ENCODE measurements around the gene MSRB1. TPM values are rescaled to one million over a fixed set of nuclear protein-coding genes. Genes with fewer than 3 reads are reported as not detected.

Gene MSRB1
- total RNA-seq, 1 experiment from 2014 or later: 20.3 TPM

- no peak for TF ChIP-seq CTCF (IDR thresholded peaks at IDR 0.05; ENCODE audit: unreplicated experiment)
- intact Hi-C loops (cut with micrococcal nuclease; ENCODE audit: unreplicated experiment): no loop called here
- no peak for DNase-seq
- no TSS peak for BruUV-seq (replicated peaks)
- Mint-ChIP-seq H3K36me3 (ENCODE audit: insufficient read depth, unreplicated experiment) (no peaks in the 10 kb centered on the region), H3K9me3 (ENCODE audit: low read depth, unreplicated experiment) (no peaks in the 10 kb centered on the region), H3K4me3 (ENCODE audit: low read depth, unreplicated experiment) (no peak overlapping the region), H3K4me1 (ENCODE audit: low read depth, unreplicated experiment) (no peaks in the 10 kb centered on the region), H3K27me3 (ENCODE audit: unreplicated experiment) (peaks cover under 1% of the 10 kb centered on the region), H3K27ac (ENCODE audit: unreplicated experiment) (no peak overlapping the region)
- CTCF ChIA-PET: interaction anchor here (0.7 kb wide), 1 partner anchor 21 kb away, joined by 3 read pairs; no protein-coding TSS in a partner anchor
Measured at GRCh38 chr16:1930338-1930720, 12.7 kb downstream of the MSRB1 start.

- H3K27me3 Mint-ChIP-seq (ENCODE audit: unreplicated experiment): peaks cover 6% of the 10 kb centered on the region
- CTCF ChIA-PET: interaction anchor here (0.6 kb wide), 1 partner anchor 791 kb away, joined by 3 read pairs; no protein-coding TSS in a partner anchor
- BruUV-seq (replicated peaks): no TSS peak
- TF ChIP-seq CTCF (IDR thresholded peaks at IDR 0.05; ENCODE audit: unreplicated experiment): peak; percentile 99
- peak; percentile 99 for DNase-seq
- no peaks in the 10 kb centered on the region for H3K9me3 Mint-ChIP-seq (ENCODE audit: low read depth, unreplicated experiment)
- H3K4me1 Mint-ChIP-seq (ENCODE audit: low read depth, unreplicated experiment): no peaks in the 10 kb centered on the region
- no peak overlapping the region for H3K27ac Mint-ChIP-seq (ENCODE audit: unreplicated experiment)
- H3K4me3 Mint-ChIP-seq (ENCODE audit: low read depth, unreplicated experiment): peak overlapping the region; percentile 28
- no peaks in the 10 kb centered on the region for H3K36me3 Mint-ChIP-seq (ENCODE audit: insufficient read depth, unreplicated experiment)
- intact Hi-C loops (cut with micrococcal nuclease; ENCODE audit: unreplicated experiment): loop anchor here (2.0 kb wide), 1 partner anchor 67 kb away; no protein-coding TSS in a partner anchor
Measured at GRCh38 chr16:1929578-1930337, 13.2 kb downstream of the MSRB1 start.

- TF ChIP-seq CTCF (IDR thresholded peaks at IDR 0.05; ENCODE audit: unreplicated experiment): no peak
- DNase-seq: no peak
- Mint-ChIP-seq H3K4me3 (ENCODE audit: low read depth, unreplicated experiment) (peak overlapping the region; percentile 28), H3K9me3 (ENCODE audit: low read depth, unreplicated experiment) (no peaks in the 10 kb centered on the region), H3K4me1 (ENCODE audit: low read depth, unreplicated experiment) (no peaks in the 10 kb centered on the region), H3K27ac (ENCODE audit: unreplicated experiment) (no peak overlapping the region), H3K36me3 (ENCODE audit: insufficient read depth, unreplicated experiment) (no peaks in the 10 kb centered on the region), H3K27me3 (ENCODE audit: unreplicated experiment) (peaks cover 13% of the 10 kb centered on the region)
- CTCF ChIA-PET: interaction anchor here (0.7 kb wide), 1 partner anchor 107 kb away, joined by 6 read pairs; no protein-coding TSS in a partner anchor
- intact Hi-C loops (cut with micrococcal nuclease; ENCODE audit: unreplicated experiment): loop anchor here (2.0 kb wide), 1 partner anchor 66 kb away; no protein-coding TSS in a partner anchor
- BruUV-seq (replicated peaks): no TSS peak
Measured at GRCh38 chr16:1929105-1929504, 13.9 kb downstream of the MSRB1 start.

GRCh38 chr16:1926271-1926670 lies 16.7 kb downstream of the MSRB1 start:
- no TSS peak for BruUV-seq (replicated peaks)
- Mint-ChIP-seq H3K27me3 (ENCODE audit: unreplicated experiment) (peaks cover 41% of the 10 kb centered on the region), H3K4me3 (ENCODE audit: low read depth, unreplicated experiment) (no peak overlapping the region), H3K4me1 (ENCODE audit: low read depth, unreplicated experiment) (peaks cover 14% of the 10 kb centered on the region), H3K9me3 (ENCODE audit: low read depth, unreplicated experiment) (no peaks in the 10 kb centered on the region), H3K27ac (ENCODE audit: unreplicated experiment) (no peak overlapping the region), H3K36me3 (ENCODE audit: insufficient read depth, unreplicated experiment) (peaks cover 4% of the 10 kb centered on the region)
- no peak for DNase-seq
- CTCF ChIA-PET: interaction anchor here (0.6 to 1.1 kb wide), 2 partner anchors 17 to 102 kb away, joined by 3 to 4 read pairs; partner anchors contain the start of gene MSRB1
- intact Hi-C loops (cut with micrococcal nuclease; ENCODE audit: unreplicated experiment): no loop called here
- TF ChIP-seq CTCF (IDR thresholded peaks at IDR 0.05; ENCODE audit: unreplicated experiment): no peak
